Caco-2 (cell line): ENCODE data around the gene RNF2. TPM values are rescaled to one million over a fixed set of nuclear protein-coding genes. Genes with fewer than 3 reads are reported as not detected.

ENCODE experiments used
- BruUV-seq: library from RNA; stranded (reverse); fragments of 400-500 nt; replicated peaks from 2 replicates; lab custom pipeline; 2021; lab: Mats Ljungman, UMichigan
- CTCF ChIA-PET: fragments of 300-600 bp; sonication (Branson Sonifier 250); formaldehyde crosslinking; loops from one replicate; lab custom pipeline; 2022; ENCODE audit warnings: antibody characterized with exemption; lab: Charles Lee
- POLR2A ChIA-PET: fragments of 300-600 bp; sonication (Branson Sonifier 250); formaldehyde crosslinking; loops from one replicate; lab custom pipeline; 2022; ENCODE audit warnings: antibody characterized with exemption; lab: Charles Lee
- DNase-seq, 2 experiments: peaks; one replicate each; pipeline versions ENCODE4 v3.0.0 to v3.0.0-alpha.2; 2020 to 2022
- H3K27me3 ChIP-seq: replicated peaks from 2 replicates; pipeline ENCODE4 v1.6.0; 2011; ENCODE audit warnings: low read length; ENCODE audit not compliant: control insufficient read depth, insufficient read depth
- H3K36me3 ChIP-seq: 2 replicates; pipeline ENCODE4 v1.5.1; 2011; ENCODE audit warnings: low read length; ENCODE audit not compliant: control insufficient read depth, insufficient read depth
- H3K4me1 ChIP-seq: fragments of 250-450 bp; sonication (Bioruptor Pico); 2 replicates; pipeline ENCODE4 v1.5.1; 2020; ENCODE audit warnings: mild to moderate bottlenecking
- H3K4me3 ChIP-seq: 2 replicates; pipeline ENCODE4 v1.5.1; 2011; ENCODE audit warnings: low read depth, mild to moderate bottlenecking, control low read depth, low read length
- H3K9me3 ChIP-seq: fragments of 250-450 bp; sonication (Bioruptor Pico); 2 replicates; pipeline ENCODE4 v1.5.1; 2020; ENCODE audit warnings: mild to moderate bottlenecking, moderate library complexity
- H3K27ac Mint-ChIP-seq: one replicate; pipeline ENCODE4 v1.8.0; 2022; ENCODE audit warnings: mixed read lengths; ENCODE audit not compliant: unreplicated experiment
- H3K27me3 Mint-ChIP-seq: one replicate; pipeline ENCODE4 v1.8.0; 2022; ENCODE audit warnings: mixed read lengths; ENCODE audit not compliant: insufficient read depth, unreplicated experiment
- H3K36me3 Mint-ChIP-seq: one replicate; pipeline ENCODE4 v1.8.0; 2022; ENCODE audit warnings: mild to moderate bottlenecking, mixed read lengths; ENCODE audit not compliant: insufficient read depth, unreplicated experiment
- H3K4me1 Mint-ChIP-seq: one replicate; pipeline ENCODE4 v1.8.0; 2022; ENCODE audit warnings: low read depth, mixed read lengths; ENCODE audit not compliant: unreplicated experiment
- H3K4me3 Mint-ChIP-seq: one replicate; pipeline ENCODE4 v1.8.0; 2022; ENCODE audit warnings: mild to moderate bottlenecking, moderate library complexity, mixed read lengths; ENCODE audit not compliant: unreplicated experiment
- H3K9me3 Mint-ChIP-seq: one replicate; pipeline ENCODE4 v1.8.0; 2022; ENCODE audit warnings: mixed read lengths; ENCODE audit not compliant: unreplicated experiment
- intact Hi-C: fragments of 100-400 bp; cut with micrococcal nuclease; formaldehyde crosslinking; loops from one replicate; pipeline ENCODE4 v1.10.0; 2022; ENCODE audit not compliant: unreplicated experiment
- total RNA-seq: library from RNA; stranded (reverse); gene quantifications from 2 replicates; pipeline ENCODE4 v1.2.3, GENCODE V29; 2022
- TF ChIP-seq, protein P1 (sequence below), 2 experiments: fragments of 200-600 bp in 1 of 2; IDR thresholded peaks; 1 replicate in 1 of 2; 2 replicates in 1 of 2; pipeline versions ENCODE4 v1.5.1 to v1.8.0; 2011 to 2022; ENCODE audit warnings: antibody characterized with exemption in 1 of 2, control low read depth in 1 of 2, inconsistent platforms in 1 of 2, low read depth in 1 of 2, low read length in 1 of 2, mild to moderate bottlenecking in 1 of 2, moderate library complexity in 1 of 2; ENCODE audit not compliant: insufficient read depth in 1 of 2, severe bottlenecking in 1 of 2, unreplicated experiment in 1 of 2

RNF2 gene
- total RNA-seq, 1 experiment from 2014 or later = 31.7 TPM

DNA sequence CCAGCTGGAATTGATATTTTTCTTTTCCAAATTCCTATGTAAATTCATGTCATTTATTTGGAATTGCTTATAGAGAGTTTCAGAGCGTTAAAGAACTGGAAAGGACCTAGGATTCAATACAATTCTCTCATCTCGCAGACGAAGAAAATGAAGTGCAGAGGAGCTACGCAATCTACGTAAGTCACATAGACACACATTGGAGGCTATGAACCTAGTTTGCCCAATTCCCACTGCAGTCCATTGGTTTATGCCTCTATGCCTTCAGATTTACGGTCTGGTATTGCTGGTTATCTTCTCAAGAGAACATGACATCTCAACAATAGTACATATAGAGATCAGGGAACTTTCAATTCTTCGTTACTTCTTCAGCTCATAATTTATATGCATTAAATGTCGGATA lies 971 bp upstream of the RNF2 start:
- no peaks in the 10 kb centered on the region for H3K36me3 ChIP-seq
- no TSS peak for BruUV-seq
- H3K4me3 ChIP-seq = no peak overlapping the region
- Mint-ChIP-seq H3K36me3 (no peaks in the 10 kb centered on the region), H3K4me1 (peaks cover 6% of the 10 kb centered on the region), H3K27me3 (no peaks in the 10 kb centered on the region), H3K27ac (peak overlapping the region; percentile 67), H3K9me3 (no peaks in the 10 kb centered on the region), H3K4me3 (peak overlapping the region; percentile 73)
- H3K4me1 ChIP-seq = peaks cover 17% of the 10 kb centered on the region
- no peak for DNase-seq
- H3K27me3 ChIP-seq = no peaks in the 10 kb centered on the region
- ChIA-PET CTCF (interaction anchor here (1.3 to 2.0 kb wide), 2 partner anchors 11 to 58 kb away, joined by 3 to 10 read pairs; no protein-coding TSS in a partner anchor), POLR2A (interaction anchor here (0.7 kb wide), 1 partner anchor 10 kb away, joined by 3 read pairs; no protein-coding TSS in a partner anchor)
- TF ChIP-seq, protein P1, sequence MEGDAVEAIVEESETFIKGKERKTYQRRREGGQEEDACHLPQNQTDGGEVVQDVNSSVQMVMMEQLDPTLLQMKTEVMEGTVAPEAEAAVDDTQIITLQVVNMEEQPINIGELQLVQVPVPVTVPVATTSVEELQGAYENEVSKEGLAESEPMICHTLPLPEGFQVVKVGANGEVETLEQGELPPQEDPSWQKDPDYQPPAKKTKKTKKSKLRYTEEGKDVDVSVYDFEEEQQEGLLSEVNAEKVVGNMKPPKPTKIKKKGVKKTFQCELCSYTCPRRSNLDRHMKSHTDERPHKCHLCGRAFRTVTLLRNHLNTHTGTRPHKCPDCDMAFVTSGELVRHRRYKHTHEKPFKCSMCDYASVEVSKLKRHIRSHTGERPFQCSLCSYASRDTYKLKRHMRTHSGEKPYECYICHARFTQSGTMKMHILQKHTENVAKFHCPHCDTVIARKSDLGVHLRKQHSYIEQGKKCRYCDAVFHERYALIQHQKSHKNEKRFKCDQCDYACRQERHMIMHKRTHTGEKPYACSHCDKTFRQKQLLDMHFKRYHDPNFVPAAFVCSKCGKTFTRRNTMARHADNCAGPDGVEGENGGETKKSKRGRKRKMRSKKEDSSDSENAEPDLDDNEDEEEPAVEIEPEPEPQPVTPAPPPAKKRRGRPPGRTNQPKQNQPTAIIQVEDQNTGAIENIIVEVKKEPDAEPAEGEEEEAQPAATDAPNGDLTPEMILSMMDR (IDR thresholded peaks at IDR 0.05; ENCODE audit: insufficient read depth in 1 of 2, low read depth in 1 of 2, low read length in 1 of 2, severe bottlenecking in 1 of 2, unreplicated experiment in 1 of 2) = no peak
- intact Hi-C loops = loop anchor here (10.0 kb wide), 1 partner anchor 650 kb away; no protein-coding TSS in a partner anchor
- H3K9me3 ChIP-seq = no peaks in the 10 kb centered on the region

DNA sequence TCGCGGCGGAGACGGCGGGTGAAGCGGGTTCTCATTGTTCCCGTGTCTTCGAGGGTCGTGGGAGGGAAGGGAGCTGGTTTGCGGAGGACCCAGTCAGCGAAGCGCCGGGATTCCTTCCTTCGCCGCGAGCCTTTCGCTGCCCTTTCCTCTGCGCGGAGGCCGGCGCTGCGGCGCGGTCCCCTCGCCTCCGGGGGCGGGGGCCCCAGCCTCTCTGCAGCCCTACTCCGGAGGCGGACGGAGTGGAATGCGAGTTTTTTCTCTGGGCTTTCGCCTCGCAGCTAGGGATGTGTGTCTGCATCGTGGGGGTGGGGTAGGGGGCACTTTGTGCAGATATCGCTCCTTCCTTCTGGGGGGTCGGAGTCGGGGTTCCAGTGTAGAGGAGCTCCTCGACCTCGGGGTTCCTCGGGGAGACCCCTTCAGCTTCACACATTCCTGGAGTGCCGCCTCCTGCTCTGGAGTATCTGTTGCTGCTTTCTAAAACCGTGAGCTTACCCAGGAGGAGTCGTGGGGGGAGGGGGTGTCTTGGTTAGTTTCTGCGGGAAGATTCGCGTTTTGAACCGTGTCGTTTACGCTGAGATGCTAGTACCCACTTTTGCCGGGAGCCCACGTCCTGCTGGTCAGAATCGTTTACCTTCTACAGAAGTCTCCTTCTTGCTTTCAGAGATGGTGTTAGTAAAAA lies 595 bp downstream of the RNF2 start:
- H3K27me3 Mint-ChIP-seq = no peaks in the 10 kb centered on the region
- H3K36me3 Mint-ChIP-seq = no peaks in the 10 kb centered on the region
- TF ChIP-seq, protein P1 (IDR thresholded peaks at IDR 0.05; ENCODE audit: insufficient read depth in 1 of 2, low read depth in 1 of 2, low read length in 1 of 2, severe bottlenecking in 1 of 2, unreplicated experiment in 1 of 2) = no peak
- POLR2A ChIA-PET = interaction anchor here (0.5 to 0.8 kb wide), 3 partner anchors 14 to 293 kb away, joined by 3 to 5 read pairs (median 4); no protein-coding TSS in a partner anchor
- CTCF ChIA-PET = interaction anchor here (0.5 to 2.0 kb wide), 7 partner anchors 12 to 568 kb away, joined by 3 to 12 read pairs (median 3); no protein-coding TSS in a partner anchor
- H3K4me1 ChIP-seq = peaks cover 17% of the 10 kb centered on the region
- peak overlapping the region; percentile 80 for H3K4me3 ChIP-seq
- peak overlapping the region; percentile 73 for H3K4me3 Mint-ChIP-seq
- H3K27me3 ChIP-seq = no peaks in the 10 kb centered on the region
- intact Hi-C loops = loop anchor here (5.0 to 10.0 kb wide), 3 partner anchors 111 to 649 kb away; partner anchors contain the start of genes SWT1 and TRMT1L
- no peaks in the 10 kb centered on the region for H3K9me3 Mint-ChIP-seq
- BruUV-seq = no TSS peak
- H3K9me3 ChIP-seq = no peaks in the 10 kb centered on the region
- peaks cover 6% of the 10 kb centered on the region for H3K4me1 Mint-ChIP-seq
- peak overlapping the region; percentile 67 for H3K27ac Mint-ChIP-seq
- H3K36me3 ChIP-seq = no peaks in the 10 kb centered on the region
- DNase-seq = peak; percentile 46 to 65

DNA sequence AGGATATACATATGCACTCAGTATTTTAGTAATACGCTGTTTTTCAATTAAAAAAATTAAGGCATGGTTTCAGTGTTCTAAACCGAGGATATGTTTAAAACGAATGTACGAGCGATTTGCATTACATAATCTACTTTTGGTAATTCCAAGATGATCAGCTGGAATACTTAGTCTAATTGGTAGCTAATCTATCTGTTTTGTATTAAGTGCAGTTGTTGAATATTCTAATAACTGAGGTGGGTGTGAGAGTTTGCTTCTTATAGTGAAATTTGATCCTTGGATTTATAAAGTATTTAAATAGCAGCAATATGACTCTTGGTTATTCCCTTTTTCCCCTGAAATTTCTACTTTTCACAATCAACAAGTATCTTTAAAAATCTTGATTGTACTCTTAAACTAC lies 1.3 kb downstream of the RNF2 start:
- ChIA-PET CTCF (interaction anchor here (0.5 to 1.8 kb wide), 2 partner anchors 124 to 238 kb away, joined by 3 to 12 read pairs; no protein-coding TSS in a partner anchor), POLR2A (interaction anchor here (0.5 to 0.8 kb wide), 2 partner anchors 13 to 129 kb away, joined by 3 to 5 read pairs; no protein-coding TSS in a partner anchor)
- Mint-ChIP-seq H3K4me1 (peaks cover 6% of the 10 kb centered on the region), H3K27ac (peak overlapping the region; percentile 67), H3K27me3 (no peaks in the 10 kb centered on the region), H3K9me3 (no peaks in the 10 kb centered on the region), H3K4me3 (peak overlapping the region; percentile 73), H3K36me3 (no peaks in the 10 kb centered on the region)
- H3K4me1 ChIP-seq = peaks cover 17% of the 10 kb centered on the region
- BruUV-seq = no TSS peak
- no peak for DNase-seq
- no peaks in the 10 kb centered on the region for H3K36me3 ChIP-seq
- no peaks in the 10 kb centered on the region for H3K27me3 ChIP-seq
- no peaks in the 10 kb centered on the region for H3K9me3 ChIP-seq
- intact Hi-C loops = loop anchor here (5.0 to 10.0 kb wide), 3 partner anchors 111 to 648 kb away; partner anchors contain the start of genes SWT1 and TRMT1L
- TF ChIP-seq, protein P1 (IDR thresholded peaks at IDR 0.05; ENCODE audit: insufficient read depth in 1 of 2, low read depth in 1 of 2, low read length in 1 of 2, severe bottlenecking in 1 of 2, unreplicated experiment in 1 of 2) = no peak
- H3K4me3 ChIP-seq = peak overlapping the region; percentile 80
